Endodermal cell (in vitro differentiated cells): Measurements from ENCODE around the gene FLOT2. TPM values are rescaled to one million over a fixed set of nuclear protein-coding genes. Genes with fewer than 3 reads are reported as not detected.
A peak's percentile ranks its signal among the peaks of the same experiment; 100 is the strongest.
"Not testable (repeated sequence)": the region's sequence is repeated elsewhere in the genome, so short reads cannot be mapped to it uniquely, and the experiment has no call there.

Experiments used
- DNase-seq: peaks from one replicate; pipeline ENCODE4 v3.0.0-alpha.2; 2017
- H3K27ac ChIP-seq: 2 replicates; pipeline ENCODE4 v1.5.1; 2013; ENCODE audit warnings: mild to moderate bottlenecking, low read depth, low read length, moderate library complexity
- H3K27me3 ChIP-seq: 2 replicates; pipeline ENCODE4 v1.6.1; 2013; ENCODE audit warnings: mild to moderate bottlenecking, low read length, moderate library complexity; ENCODE audit not compliant: insufficient read depth, control insufficient read depth, poor library complexity, severe bottlenecking
- H3K36me3 ChIP-seq: 2 replicates; pipeline ENCODE4 v1.7.0; 2013; ENCODE audit warnings: mild to moderate bottlenecking, low read length, moderate library complexity; ENCODE audit not compliant: control insufficient read depth, insufficient read depth
- H3K4me1 ChIP-seq: one replicate; pipeline ENCODE4 v1.7.0; 2013; ENCODE audit warnings: low read length; ENCODE audit not compliant: control insufficient read depth, insufficient read depth
- H3K4me3 ChIP-seq: 2 replicates; pipeline ENCODE4 v1.5.1; 2013; ENCODE audit warnings: mild to moderate bottlenecking, low read length, moderate library complexity
- H3K9ac ChIP-seq: 2 replicates; pipeline ENCODE4 v1.6.1; 2013; ENCODE audit warnings: mild to moderate bottlenecking, low read length, moderate library complexity; ENCODE audit not compliant: poor library complexity, severe bottlenecking; ENCODE audit errors: extremely low read depth
- H3K9me3 ChIP-seq: 2 replicates; pipeline ENCODE4 v1.6.1; 2013; ENCODE audit warnings: mild to moderate bottlenecking, low read length, moderate library complexity; ENCODE audit not compliant: control insufficient read depth
- H3K27ac Mint-ChIP-seq: 2 replicates; pipeline ENCODE4 v1.8.0; 2020; ENCODE audit warnings: mixed read lengths
- H3K27me3 Mint-ChIP-seq: 2 replicates; pipeline ENCODE4 v1.8.0; 2021; ENCODE audit warnings: mild to moderate bottlenecking, mixed read lengths; ENCODE audit not compliant: insufficient read depth
- H3K36me3 Mint-ChIP-seq: 2 replicates; pipeline ENCODE4 v1.8.0; 2020; ENCODE audit warnings: low read depth, mixed read lengths
- H3K4me1 Mint-ChIP-seq: 2 replicates; pipeline ENCODE4 v1.8.0; 2020; ENCODE audit warnings: mixed read lengths
- H3K4me3 Mint-ChIP-seq: 2 replicates; pipeline ENCODE4 v1.8.0; 2020; ENCODE audit warnings: mild to moderate bottlenecking, moderate library complexity, mixed read lengths
- H3K9me3 Mint-ChIP-seq: 2 replicates; pipeline ENCODE4 v1.8.0; 2020; ENCODE audit warnings: mild to moderate bottlenecking, mixed read lengths
- WGBS, 2 experiments: methylation state at CpG; one replicate each; pipeline versions ENCODE4 v1.1.5 to v1.1.7; 2013; ENCODE audit warnings: missing lambda C conversion rate in 2 of 2, mixed read lengths in 1 of 2; ENCODE audit not compliant: insufficient coverage in 1 of 2, insufficient read length in 1 of 2; 5-methylcytosine and 5-hydroxymethylcytosine counted together
- total RNA-seq, 2 donors: library from RNA; stranded (reverse); fragmentation: NEBNext Ultra II Directional in 1 of 2; extraction: Animal tissue kit (Norgen Biotek cat#: 25700) in 1 of 2; gene quantifications; 2 replicates in 1 of 2; 3 replicates in 1 of 2; pipeline ENCODE4 v1.2.1, GENCODE V29; 2021
- TF ChIP-seq, protein P1 (sequence below): fragments of 200-600 bp; sonication (generic); conservative IDR thresholded peaks from 2 replicates; pipeline ENCODE4 v1.5.0; 2021; ENCODE audit warnings: antibody characterized with exemption, mild to moderate bottlenecking

The FLOT2 gene
- total RNA-seq, 2 donors from 2014 or later, result 195 to 215 TPM

DNA sequence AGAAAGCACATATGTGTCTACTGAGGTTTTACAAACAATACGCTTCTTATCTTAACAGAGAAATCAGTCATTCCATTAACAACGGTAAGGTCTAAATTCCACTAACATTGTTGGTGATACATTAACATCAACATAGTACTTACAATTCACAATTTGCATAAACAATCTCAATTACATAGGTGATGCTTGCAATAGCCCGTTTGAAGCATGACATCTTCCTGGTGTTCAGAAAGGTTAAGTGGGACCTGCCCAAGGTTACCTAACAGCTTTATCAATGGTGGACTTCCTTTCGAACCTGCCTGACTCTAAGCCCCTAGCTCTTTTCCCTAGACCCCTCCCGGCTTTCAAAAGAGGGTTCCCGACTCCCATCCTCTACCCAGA, 55.6 kb downstream of the FLOT2 start:
- H3K27ac Mint-ChIP-seq, result peak overlapping the region; percentile 97
- H3K4me1 Mint-ChIP-seq, result peaks cover 8% of the 10 kb centered on the region
- H3K27me3 ChIP-seq, result no peaks in the 10 kb centered on the region
- peaks cover 4% of the 10 kb centered on the region for H3K36me3 ChIP-seq
- H3K9me3 Mint-ChIP-seq, result peaks cover 2% of the 10 kb centered on the region
- H3K4me3 Mint-ChIP-seq, result peak overlapping the region; percentile 100
- TF ChIP-seq, protein P1, sequence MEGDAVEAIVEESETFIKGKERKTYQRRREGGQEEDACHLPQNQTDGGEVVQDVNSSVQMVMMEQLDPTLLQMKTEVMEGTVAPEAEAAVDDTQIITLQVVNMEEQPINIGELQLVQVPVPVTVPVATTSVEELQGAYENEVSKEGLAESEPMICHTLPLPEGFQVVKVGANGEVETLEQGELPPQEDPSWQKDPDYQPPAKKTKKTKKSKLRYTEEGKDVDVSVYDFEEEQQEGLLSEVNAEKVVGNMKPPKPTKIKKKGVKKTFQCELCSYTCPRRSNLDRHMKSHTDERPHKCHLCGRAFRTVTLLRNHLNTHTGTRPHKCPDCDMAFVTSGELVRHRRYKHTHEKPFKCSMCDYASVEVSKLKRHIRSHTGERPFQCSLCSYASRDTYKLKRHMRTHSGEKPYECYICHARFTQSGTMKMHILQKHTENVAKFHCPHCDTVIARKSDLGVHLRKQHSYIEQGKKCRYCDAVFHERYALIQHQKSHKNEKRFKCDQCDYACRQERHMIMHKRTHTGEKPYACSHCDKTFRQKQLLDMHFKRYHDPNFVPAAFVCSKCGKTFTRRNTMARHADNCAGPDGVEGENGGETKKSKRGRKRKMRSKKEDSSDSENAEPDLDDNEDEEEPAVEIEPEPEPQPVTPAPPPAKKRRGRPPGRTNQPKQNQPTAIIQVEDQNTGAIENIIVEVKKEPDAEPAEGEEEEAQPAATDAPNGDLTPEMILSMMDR, result no peak
- H3K4me3 ChIP-seq, result peak overlapping the region; percentile 88
- no peaks in the 10 kb centered on the region for H3K27me3 Mint-ChIP-seq
- WGBS, 2 experiments, result 19 to 21% methylated on average over 5 to 6 of the region's 6 CpGs
- H3K9ac ChIP-seq, result peak overlapping the region; percentile 52
- no peaks in the 10 kb centered on the region for H3K4me1 ChIP-seq
- H3K27ac ChIP-seq, result no peak overlapping the region
- no peaks in the 10 kb centered on the region for H3K9me3 ChIP-seq
- H3K36me3 Mint-ChIP-seq, result peaks cover 6% of the 10 kb centered on the region
- DNase-seq, result no peak

DNA sequence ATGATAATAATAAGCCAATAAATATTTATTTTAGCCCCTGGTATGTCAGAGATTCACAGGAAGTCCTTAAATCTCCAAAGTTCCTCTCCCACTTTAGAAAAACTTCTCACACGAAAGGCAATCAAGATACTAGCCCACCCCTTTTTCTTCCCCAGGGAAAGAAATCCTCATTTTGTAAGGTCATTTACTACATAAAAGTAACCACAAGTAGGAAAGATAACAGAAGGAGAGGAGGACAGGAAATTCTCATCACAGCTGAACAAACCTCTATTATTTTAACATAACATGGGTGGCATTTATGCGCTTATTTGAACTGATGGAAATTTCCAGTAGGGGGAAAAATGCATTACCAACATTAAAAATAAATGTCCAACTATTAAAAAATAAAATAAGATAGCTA, 58.3 kb downstream of the FLOT2 start:
- H3K9ac ChIP-seq, result no peak overlapping the region
- no peak for DNase-seq
- TF ChIP-seq, protein P1, result no peak
- H3K27ac Mint-ChIP-seq, result peak overlapping the region; percentile 86
- peaks cover 13% of the 10 kb centered on the region for H3K36me3 Mint-ChIP-seq
- no peaks in the 10 kb centered on the region for H3K27me3 ChIP-seq
- no peaks in the 10 kb centered on the region for H3K27me3 Mint-ChIP-seq
- H3K27ac ChIP-seq, result no peak overlapping the region
- H3K36me3 ChIP-seq, result peaks cover 7% of the 10 kb centered on the region
- no peaks in the 10 kb centered on the region for H3K4me1 ChIP-seq
- WGBS, 2 experiments, result 100% methylated on average over 1 of the region's 2 CpGs; no CpG with 5 or more reads in 1 of the 2 experiments
- H3K9me3 Mint-ChIP-seq, result peaks cover 2% of the 10 kb centered on the region
- no peaks in the 10 kb centered on the region for H3K9me3 ChIP-seq
- peaks cover 8% of the 10 kb centered on the region for H3K4me1 Mint-ChIP-seq
- no peak overlapping the region for H3K4me3 Mint-ChIP-seq
- no peak overlapping the region for H3K4me3 ChIP-seq

DNA sequence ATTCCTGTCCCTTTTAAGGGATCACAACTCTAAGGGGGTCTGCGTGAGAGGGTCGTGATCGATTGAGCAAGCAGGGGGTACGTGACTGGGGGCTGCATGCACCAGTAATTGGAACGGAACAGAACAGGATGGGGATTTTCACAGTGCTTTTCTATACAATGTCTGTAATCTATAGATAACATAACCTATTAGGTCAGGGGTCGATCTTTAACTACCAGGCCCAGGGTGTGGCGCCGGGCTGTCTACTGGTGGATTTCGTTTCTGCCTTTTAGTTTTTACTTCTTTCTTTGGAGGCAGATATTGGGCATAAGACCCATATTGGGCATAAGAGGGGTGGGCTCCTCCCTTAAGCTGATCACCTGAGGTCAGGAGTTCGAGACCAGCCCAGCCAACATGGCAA, 61.0 kb downstream of the FLOT2 start:
- H3K27me3 ChIP-seq, H3K27ac ChIP-seq, H3K27me3 Mint-ChIP-seq, H3K9me3 Mint-ChIP-seq, H3K4me1 Mint-ChIP-seq, H3K4me3 Mint-ChIP-seq, H3K27ac Mint-ChIP-seq, H3K9me3 ChIP-seq, H3K4me3 ChIP-seq, H3K4me1 ChIP-seq, H3K9ac ChIP-seq: not testable (repeated sequence)
- 97 to 100% methylated on average over 4 to 9 of the region's 10 CpGs for WGBS, 2 experiments
- H3K36me3 Mint-ChIP-seq, result peaks cover 23% of the 10 kb centered on the region
- peaks cover 12% of the 10 kb centered on the region for H3K36me3 ChIP-seq
- DNase-seq, result peak; percentile 21

DNA sequence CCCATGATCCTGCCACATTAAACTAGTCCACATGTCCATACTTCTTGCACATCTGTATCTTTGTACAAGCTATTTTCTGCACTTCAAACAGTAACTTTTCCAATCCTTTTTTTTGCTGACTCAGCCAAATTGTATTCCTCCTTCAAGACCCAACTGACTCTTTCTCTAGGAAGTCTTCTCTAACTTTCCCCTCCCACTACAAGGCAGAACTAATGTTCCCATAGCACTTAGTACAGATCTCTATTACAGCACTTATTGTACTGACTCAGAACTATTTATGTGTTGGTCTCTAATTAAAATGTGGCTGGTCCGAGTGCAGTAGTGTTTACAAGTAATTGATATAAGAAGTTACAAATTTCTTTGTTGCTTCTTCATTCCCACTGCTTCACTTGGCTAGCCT, 63.1 kb downstream of the FLOT2 start:
- Mint-ChIP-seq H3K36me3 (peaks cover 31% of the 10 kb centered on the region), H3K4me3 (no peak overlapping the region), H3K27ac (no peak overlapping the region), H3K27me3 (no peaks in the 10 kb centered on the region), H3K9me3 (peaks cover 2% of the 10 kb centered on the region), H3K4me1 (no peaks in the 10 kb centered on the region)
- H3K36me3 ChIP-seq, result peaks cover 19% of the 10 kb centered on the region
- H3K4me3 ChIP-seq, result no peak overlapping the region
- no peak for DNase-seq
- H3K4me1 ChIP-seq, result no peaks in the 10 kb centered on the region
- H3K27ac ChIP-seq, result no peak overlapping the region
- WGBS, 2 experiments, result 100% methylated on average over 1 of the region's 1 CpG; no CpG with 5 or more reads in 1 of the 2 experiments
- H3K9me3 ChIP-seq, result no peaks in the 10 kb centered on the region
- no peak overlapping the region for H3K9ac ChIP-seq
- no peaks in the 10 kb centered on the region for H3K27me3 ChIP-seq
- TF ChIP-seq, protein P1, result no peak
